ENCODE results near the gene CSNK2A2. TPM values are rescaled to one million over a fixed set of nuclear protein-coding genes. Genes with fewer than 3 reads are reported as not detected.

The CSNK2A2 gene
- total RNA-seq, 2 donors from 2014 or later, result 27.8 to 65.0 TPM

DNA sequence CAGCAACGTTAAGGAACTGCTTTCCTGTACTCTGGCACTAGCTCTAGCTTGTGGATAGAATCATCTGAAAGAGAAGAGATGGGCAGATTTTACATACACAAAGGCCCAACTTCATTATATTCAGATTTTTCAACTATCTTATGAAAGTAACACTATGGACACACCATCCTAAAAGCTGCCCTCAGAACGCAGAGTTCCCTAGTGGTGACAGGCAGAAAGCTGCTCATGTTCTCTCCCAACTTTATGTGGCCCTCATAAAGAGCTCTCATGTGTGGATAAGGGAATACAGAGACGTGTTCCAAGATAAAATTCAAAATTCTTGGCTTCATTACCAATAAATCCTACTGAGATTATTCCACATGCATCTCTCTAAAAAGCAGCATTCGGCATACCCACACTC lies 70.3 kb downstream of the CSNK2A2 start:
- H3K36me3 ChIP-seq, result no peaks in the 10 kb centered on the region
- 10% methylated on average over 4 of the region's 4 CpGs for WGBS
- DNase-seq (ENCODE audit: low spot score), result no peak
- peak overlapping the region; percentile 68 to 89 for H3K27ac ChIP-seq
- no peaks in the 10 kb centered on the region for H3K9me3 ChIP-seq
- H3K4me3 ChIP-seq, result peak overlapping the region in 1 of 2 donors; percentile 88
- H3K4me1 ChIP-seq (replicated peaks), result peaks cover 18% of the 10 kb centered on the region
- TF ChIP-seq CTCF (IDR thresholded peaks at IDR 0.05), result peak in 1 of 4 experiments; percentile 25
- TF ChIP-seq POLR2AphosphoS5 (IDR thresholded peaks at IDR 0.05), result no peak
- intact Hi-C loops (cut with DNase I), result loop anchor here (5.0 to 10.0 kb wide), 2 partner anchors 105 to 223 kb away; no protein-coding TSS in a partner anchor
- no peaks in the 10 kb centered on the region for H3K27me3 ChIP-seq (replicated peaks; ENCODE audit: insufficient read depth)

DNA sequence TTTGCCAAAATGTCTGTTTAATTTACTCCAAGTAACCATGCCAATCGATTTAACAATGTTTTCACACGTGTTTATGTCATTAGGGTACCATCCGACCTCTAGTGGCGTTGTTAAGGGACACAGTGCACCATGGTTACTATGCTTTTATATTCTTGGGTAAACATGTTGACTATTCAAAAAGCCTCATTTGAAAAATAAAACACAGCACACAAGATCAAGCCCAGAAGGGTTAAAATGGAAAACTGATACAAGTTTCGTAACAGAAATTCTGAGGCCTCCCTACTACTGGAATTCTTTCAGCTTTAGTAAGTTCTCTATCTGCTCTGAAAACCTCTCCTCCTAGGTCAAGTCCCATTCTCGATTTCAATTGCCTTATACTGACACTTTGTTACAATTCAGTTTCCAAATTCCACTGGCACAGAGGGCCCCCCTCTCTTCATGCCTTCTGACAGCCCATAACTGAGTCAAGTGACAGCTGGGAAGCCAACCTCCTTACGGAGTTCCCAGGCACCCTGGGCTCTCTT lies 70.8 kb downstream of the CSNK2A2 start:
- H3K36me3 ChIP-seq, result no peaks in the 10 kb centered on the region
- WGBS, result 3% methylated on average over 7 of the region's 7 CpGs
- H3K27me3 ChIP-seq (replicated peaks; ENCODE audit: insufficient read depth), result no peaks in the 10 kb centered on the region
- no peak for DNase-seq (ENCODE audit: low spot score)
- H3K9me3 ChIP-seq, result no peaks in the 10 kb centered on the region
- H3K27ac ChIP-seq, result peak overlapping the region; percentile 68 to 89
- intact Hi-C loops (cut with DNase I), result loop anchor here (5.0 to 10.0 kb wide), 2 partner anchors 105 to 222 kb away; no protein-coding TSS in a partner anchor
- peaks cover 18% of the 10 kb centered on the region for H3K4me1 ChIP-seq (replicated peaks)
- H3K4me3 ChIP-seq, result peak overlapping the region in 1 of 2 donors; percentile 88
- TF ChIP-seq CTCF (IDR thresholded peaks at IDR 0.05) (peak in 3 of 4 experiments; percentile 24 to 40 (median 33)), POLR2A (IDR thresholded peaks at IDR 0.05) (no peak), POLR2AphosphoS5 (IDR thresholded peaks at IDR 0.05) (peak; percentile 24)

- no peak for TF ChIP-seq POLR2A (IDR thresholded peaks at IDR 0.05)
- TF ChIP-seq CTCF (IDR thresholded peaks at IDR 0.05), result no peak
- no peak for TF ChIP-seq POLR2AphosphoS5 (IDR thresholded peaks at IDR 0.05)
- WGBS, result 27% methylated on average over 4 of the region's 4 CpGs
- peak overlapping the region; percentile 68 to 89 for H3K27ac ChIP-seq
- intact Hi-C loops (cut with DNase I), result loop anchor here (5.0 to 10.0 kb wide), 2 partner anchors 104 to 222 kb away; no protein-coding TSS in a partner anchor
- no peak overlapping the region for H3K4me3 ChIP-seq
- no peak for DNase-seq (ENCODE audit: low spot score)
- H3K4me1 ChIP-seq (replicated peaks), result peaks cover 18% of the 10 kb centered on the region
- no peaks in the 10 kb centered on the region for H3K36me3 ChIP-seq
- no peaks in the 10 kb centered on the region for H3K27me3 ChIP-seq (replicated peaks; ENCODE audit: insufficient read depth)
- no peaks in the 10 kb centered on the region for H3K9me3 ChIP-seq
These were observed 71.4 kb downstream of the CSNK2A2 start for GRCh38 chr16:58126451-58126961.

GRCh38 chr16:58125781-58126335 lies 72.0 kb downstream of the CSNK2A2 start:
- Histone ChIP-seq H3K9me3 (no peaks in the 10 kb centered on the region), H3K27me3 (replicated peaks; ENCODE audit: insufficient read depth) (no peaks in the 10 kb centered on the region), H3K4me1 (replicated peaks) (peaks cover 18% of the 10 kb centered on the region), H3K4me3 (no peak overlapping the region), H3K36me3 (no peaks in the 10 kb centered on the region), H3K27ac (no peak overlapping the region)
- WGBS, result 61% methylated on average over 10 of the region's 10 CpGs
- no peak for DNase-seq (ENCODE audit: low spot score)
- TF ChIP-seq POLR2AphosphoS5 (IDR thresholded peaks at IDR 0.05), result no peak
- no peak for TF ChIP-seq CTCF (IDR thresholded peaks at IDR 0.05)
- TF ChIP-seq POLR2A (IDR thresholded peaks at IDR 0.05), result no peak
- intact Hi-C loops (cut with DNase I), result loop anchor here (5.0 to 10.0 kb wide), 2 partner anchors 104 to 221 kb away; no protein-coding TSS in a partner anchor

Data from prostate gland (tissue), 2 donors.